ENCODE data around the gene BMP2K.
A peak's percentile ranks its signal among the peaks of the same experiment; 100 is the strongest.

Gene BMP2K

DNA sequence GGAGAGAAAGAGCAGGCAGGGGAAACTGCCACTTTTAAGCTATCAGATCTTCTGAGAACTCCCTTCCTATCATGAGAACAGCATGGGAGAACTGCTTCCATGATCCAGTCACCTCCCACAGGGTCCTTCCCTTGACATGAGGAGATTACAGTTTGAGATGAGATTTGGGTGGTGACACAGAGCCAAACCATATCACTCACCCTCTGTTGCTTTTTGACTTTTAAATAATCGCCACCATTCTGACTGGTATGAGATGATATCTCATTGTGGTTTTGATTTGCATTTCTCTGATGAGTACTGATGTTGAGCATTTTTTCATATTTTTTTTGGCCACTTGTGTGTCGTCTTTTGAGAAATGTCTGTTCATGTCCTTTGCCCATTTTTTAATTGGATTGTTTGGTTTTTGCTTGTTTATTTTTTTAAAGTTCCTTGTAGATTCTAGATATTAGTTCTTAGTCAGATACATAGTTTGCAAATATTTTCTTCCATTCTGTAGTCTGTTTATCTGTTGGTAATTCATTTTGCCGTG lies 169.6 kb downstream of the BMP2K start:
- TF ChIP-seq, protein P1, sequence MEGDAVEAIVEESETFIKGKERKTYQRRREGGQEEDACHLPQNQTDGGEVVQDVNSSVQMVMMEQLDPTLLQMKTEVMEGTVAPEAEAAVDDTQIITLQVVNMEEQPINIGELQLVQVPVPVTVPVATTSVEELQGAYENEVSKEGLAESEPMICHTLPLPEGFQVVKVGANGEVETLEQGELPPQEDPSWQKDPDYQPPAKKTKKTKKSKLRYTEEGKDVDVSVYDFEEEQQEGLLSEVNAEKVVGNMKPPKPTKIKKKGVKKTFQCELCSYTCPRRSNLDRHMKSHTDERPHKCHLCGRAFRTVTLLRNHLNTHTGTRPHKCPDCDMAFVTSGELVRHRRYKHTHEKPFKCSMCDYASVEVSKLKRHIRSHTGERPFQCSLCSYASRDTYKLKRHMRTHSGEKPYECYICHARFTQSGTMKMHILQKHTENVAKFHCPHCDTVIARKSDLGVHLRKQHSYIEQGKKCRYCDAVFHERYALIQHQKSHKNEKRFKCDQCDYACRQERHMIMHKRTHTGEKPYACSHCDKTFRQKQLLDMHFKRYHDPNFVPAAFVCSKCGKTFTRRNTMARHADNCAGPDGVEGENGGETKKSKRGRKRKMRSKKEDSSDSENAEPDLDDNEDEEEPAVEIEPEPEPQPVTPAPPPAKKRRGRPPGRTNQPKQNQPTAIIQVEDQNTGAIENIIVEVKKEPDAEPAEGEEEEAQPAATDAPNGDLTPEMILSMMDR (IDR thresholded peaks at IDR 0.05; ENCODE audit: low read length, missing control alignments), result no peak

DNA sequence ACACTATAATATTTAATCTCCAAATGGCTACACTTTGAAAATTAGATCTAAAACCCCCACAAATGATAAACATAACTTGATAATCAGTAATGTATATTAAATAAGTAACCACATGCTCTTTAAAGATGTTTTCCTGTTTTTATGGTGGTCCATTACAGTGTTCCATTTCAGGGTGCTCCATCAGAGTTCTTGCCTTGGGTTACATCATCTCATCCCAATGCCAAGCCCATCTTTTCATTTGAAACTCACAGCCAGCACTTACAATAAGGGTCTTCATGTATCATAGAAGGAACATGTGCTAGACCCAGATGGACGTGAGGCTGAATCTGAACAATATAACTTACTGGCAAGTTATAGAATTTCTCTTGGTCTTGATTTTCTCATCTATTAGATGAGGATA lies 173.6 kb downstream of the BMP2K start:
- no peak overlapping the region for H3K4me3 ChIP-seq (replicated peaks; ENCODE audit: low read depth, low read length)
- TF ChIP-seq, protein P1 (IDR thresholded peaks at IDR 0.05; ENCODE audit: low read length, missing control alignments), result no peak

More for the DNA sequence above, 169.6 kb downstream of the BMP2K start:
- no peak overlapping the region for H3K4me3 ChIP-seq (replicated peaks; ENCODE audit: low read depth, low read length)
- DNase-seq (ENCODE audit: low read depth), result no peak

DNA sequence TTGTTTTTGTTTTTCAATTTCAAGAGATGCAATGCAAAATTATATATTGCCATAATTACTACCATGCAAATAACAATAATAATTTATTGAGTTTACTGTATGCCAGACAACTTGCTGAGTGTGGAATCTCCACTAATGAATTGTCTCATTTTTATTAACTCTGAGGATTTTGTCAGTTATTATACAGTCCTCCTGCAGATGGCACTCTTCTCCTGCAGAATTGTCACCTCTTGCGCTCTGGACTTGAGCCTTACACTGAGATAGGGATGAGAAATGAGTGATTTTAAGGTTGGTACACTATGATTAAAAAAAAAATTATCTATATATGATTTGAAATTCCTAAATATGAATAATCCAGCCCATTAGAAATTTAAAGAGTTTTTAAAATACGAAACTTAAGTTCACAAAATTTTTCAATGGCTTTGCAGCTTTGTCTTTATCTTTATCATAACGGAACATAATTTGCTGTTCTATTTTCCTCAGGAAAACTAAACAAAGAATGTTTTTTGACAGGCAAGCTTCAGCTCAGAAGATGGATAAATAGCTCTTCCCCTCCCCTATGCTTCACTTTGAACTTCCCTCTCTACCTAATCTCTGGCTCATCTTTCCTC lies 175.8 kb downstream of the BMP2K start:
- TF ChIP-seq, protein P1 (IDR thresholded peaks at IDR 0.05; ENCODE audit: low read length, missing control alignments), result peak; percentile 71
- no peak overlapping the region for H3K4me3 ChIP-seq (replicated peaks; ENCODE audit: low read depth, low read length)
- DNase-seq (ENCODE audit: low read depth), result peak; percentile 65

More for the DNA sequence above, 173.6 kb downstream of the BMP2K start:
- no peak for DNase-seq (ENCODE audit: low read depth)

DNA sequence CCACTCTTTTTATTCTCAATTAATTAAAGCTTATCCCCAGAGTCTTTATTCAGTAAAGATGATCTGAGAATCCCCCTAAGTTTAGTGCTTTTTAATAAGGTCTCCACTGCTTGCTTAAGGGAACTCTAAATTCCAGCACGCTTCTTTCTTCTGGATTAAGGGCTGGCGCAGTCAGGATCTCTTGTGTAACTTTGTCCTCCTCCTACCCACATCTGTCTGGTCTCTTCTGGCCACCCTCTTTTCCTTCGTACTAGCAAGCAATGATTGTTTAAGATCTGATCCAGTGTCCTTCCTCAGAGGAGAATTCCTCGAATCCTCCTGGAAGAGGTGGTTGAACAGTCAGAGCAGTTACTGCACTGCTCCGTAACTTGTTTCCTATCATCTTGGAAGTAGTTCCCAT lies 177.1 kb downstream of the BMP2K start:
- TF ChIP-seq, protein P1 (IDR thresholded peaks at IDR 0.05; ENCODE audit: low read length, missing control alignments), result no peak
- no peak overlapping the region for H3K4me3 ChIP-seq (replicated peaks; ENCODE audit: low read depth, low read length)
- DNase-seq (ENCODE audit: low read depth), result no peak

DNA sequence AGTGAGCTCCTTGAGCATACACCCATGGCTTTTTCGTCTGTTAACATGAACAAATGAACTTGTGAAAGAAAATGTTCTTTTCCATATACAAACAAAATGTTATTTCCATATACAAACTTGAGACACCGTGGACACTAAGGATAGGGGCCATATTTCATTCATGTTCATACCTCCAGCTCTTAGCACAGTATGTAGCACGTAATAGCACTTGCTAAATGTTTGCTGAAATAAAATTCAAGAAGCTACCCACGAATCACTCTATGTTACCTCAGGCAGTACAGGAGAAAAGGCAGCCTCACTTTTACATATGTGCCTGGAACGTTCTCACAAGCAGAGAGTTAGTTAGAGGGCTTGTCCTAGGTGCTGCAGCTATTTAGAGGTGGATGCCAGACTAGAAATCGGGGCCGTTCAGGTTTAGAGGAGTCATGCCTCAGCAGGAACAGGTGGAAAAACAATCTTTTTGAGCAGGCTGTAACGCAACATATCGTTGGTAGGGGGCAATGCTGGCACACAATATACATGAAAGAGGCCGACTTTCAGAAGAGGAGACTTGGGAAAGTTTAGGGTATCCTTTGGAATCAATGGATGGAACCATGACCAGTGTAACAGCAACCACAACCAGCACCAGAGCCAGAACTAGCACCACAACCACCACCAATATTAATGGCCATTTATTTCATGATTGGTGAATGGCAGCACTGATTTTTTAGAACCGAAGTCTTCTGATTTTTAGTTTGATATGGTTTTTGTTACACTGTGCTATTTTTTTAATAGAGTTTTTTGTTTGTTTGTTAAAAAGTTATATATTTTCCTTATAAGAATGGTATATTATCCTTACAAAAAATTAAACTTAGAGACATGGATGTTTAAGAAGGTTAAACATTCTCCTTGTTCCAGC lies 177.9 kb downstream of the BMP2K start:
- no peak overlapping the region for H3K4me3 ChIP-seq (replicated peaks; ENCODE audit: low read depth, low read length)
- DNase-seq (ENCODE audit: low read depth), result peak; percentile 18
- TF ChIP-seq, protein P1 (IDR thresholded peaks at IDR 0.05; ENCODE audit: low read length, missing control alignments), result peak; percentile 44

DNA sequence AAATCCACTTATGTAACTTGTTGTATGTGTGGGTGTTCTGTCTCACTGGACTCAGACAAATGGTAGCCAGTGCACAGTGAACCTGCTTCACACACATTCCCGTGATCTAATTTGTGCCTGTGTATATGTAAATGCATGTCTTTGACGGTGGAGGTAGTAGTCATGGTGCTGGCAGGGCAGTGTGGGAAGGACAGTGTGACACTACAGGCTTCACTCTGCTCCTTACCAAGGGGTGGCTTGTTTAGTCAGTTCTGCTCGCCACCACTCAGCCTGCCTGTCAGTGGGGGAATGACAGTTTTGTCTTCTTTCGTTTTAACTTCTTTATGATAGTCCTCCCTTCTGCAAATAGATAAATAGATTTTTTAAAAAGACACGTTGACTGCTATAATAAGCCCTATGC lies 180.8 kb downstream of the BMP2K start:
- H3K4me3 ChIP-seq (replicated peaks; ENCODE audit: low read depth, low read length), result no peak overlapping the region
- DNase-seq (ENCODE audit: low read depth), result no peak
- TF ChIP-seq, protein P1 (IDR thresholded peaks at IDR 0.05; ENCODE audit: low read length, missing control alignments), result no peak
